ENCODE data around the gene NEU1.

NEU1 gene

GRCh38 chr6:31881136-31881859, 18.7 kb upstream of the NEU1 start:
- ATAC-seq: no peak
- TF ChIP-seq CREB5 (CRISPR knock-in tag; IDR thresholded peaks at IDR 0.05; ENCODE audit: low read depth) (no peak), ARNTL (CRISPR knock-in tag; IDR thresholded peaks at IDR 0.05; ENCODE audit: borderline replicate concordance, low read depth) (no peak), ZFP3 (CRISPR knock-in tag; IDR thresholded peaks at IDR 0.05) (no peak), CSRNP3 (CRISPR knock-in tag; IDR thresholded peaks at IDR 0.05) (no peak), OSR1 (CRISPR knock-in tag; IDR thresholded peaks at IDR 0.05) (no peak), TCF4 (CRISPR knock-in tag; IDR thresholded peaks at IDR 0.05; ENCODE audit: borderline replicate concordance) (no peak), RARB (CRISPR knock-in tag; IDR thresholded peaks at IDR 0.05) (no peak), CSDC2 (CRISPR knock-in tag; IDR thresholded peaks at IDR 0.05) (no peak), PATZ1 (CRISPR knock-in tag; IDR thresholded peaks at IDR 0.05; ENCODE audit: borderline replicate concordance) (no peak), POU6F1 (CRISPR knock-in tag; IDR thresholded peaks at IDR 0.05; ENCODE audit: borderline replicate concordance, low read depth) (no peak), ZC3H10 (CRISPR knock-in tag; IDR thresholded peaks at IDR 0.05) (no peak), ESRRG (CRISPR knock-in tag; IDR thresholded peaks at IDR 0.05) (no peak), ZNF8 (CRISPR knock-in tag; IDR thresholded peaks at IDR 0.05) (no peak), ZNF565 (CRISPR knock-in tag; conservative IDR thresholded peaks at IDR 0.05; ENCODE audit: low read depth) (no peak), ZFP30 (CRISPR knock-in tag; IDR thresholded peaks at IDR 0.05) (no peak), ZNF70 (CRISPR knock-in tag; IDR thresholded peaks at IDR 0.05) (no peak)

GRCh38 chr6:31880616-31881015, 18.0 kb upstream of the NEU1 start:
- TF ChIP-seq POU6F1 (CRISPR knock-in tag; IDR thresholded peaks at IDR 0.05; ENCODE audit: borderline replicate concordance, low read depth) (no peak), ARNTL (CRISPR knock-in tag; IDR thresholded peaks at IDR 0.05; ENCODE audit: borderline replicate concordance, low read depth) (no peak), BACH2 (CRISPR knock-in tag; IDR thresholded peaks at IDR 0.05; ENCODE audit: borderline replicate concordance) (no peak), ZNF565 (CRISPR knock-in tag; conservative IDR thresholded peaks at IDR 0.05; ENCODE audit: low read depth) (no peak), ZFP3 (CRISPR knock-in tag; IDR thresholded peaks at IDR 0.05) (no peak), RARB (CRISPR knock-in tag; IDR thresholded peaks at IDR 0.05) (no peak), ZFP30 (CRISPR knock-in tag; IDR thresholded peaks at IDR 0.05) (no peak), ZC3H10 (CRISPR knock-in tag; IDR thresholded peaks at IDR 0.05) (no peak), CSRNP3 (CRISPR knock-in tag; IDR thresholded peaks at IDR 0.05) (no peak), CSDC2 (CRISPR knock-in tag; IDR thresholded peaks at IDR 0.05) (no peak), ZNF8 (CRISPR knock-in tag; IDR thresholded peaks at IDR 0.05) (no peak), GLIS3 (CRISPR knock-in tag; IDR thresholded peaks at IDR 0.05) (no peak), OSR1 (CRISPR knock-in tag; IDR thresholded peaks at IDR 0.05) (no peak), ESRRG (CRISPR knock-in tag; IDR thresholded peaks at IDR 0.05) (no peak), SNAI2 (CRISPR knock-in tag; IDR thresholded peaks at IDR 0.05) (no peak), TOX (CRISPR knock-in tag; IDR thresholded peaks at IDR 0.05; ENCODE audit: borderline replicate concordance) (no peak), ZNF70 (CRISPR knock-in tag; IDR thresholded peaks at IDR 0.05) (no peak), CREB5 (CRISPR knock-in tag; IDR thresholded peaks at IDR 0.05; ENCODE audit: low read depth) (no peak)
- no peak for ATAC-seq
